Neural progenitor cell (in vitro differentiated cells): ENCODE data around the gene TLE3.

Experiments used
- EZH2 ChIP-seq: fragments of 200-600 bp; sonication (generic); IDR thresholded peaks from 2 replicates; pipeline ENCODE4 v1.6.1; 2017; ENCODE audit warnings: antibody characterized with exemption, mild to moderate bottlenecking, moderate library complexity
- EZH2phosphoT487 ChIP-seq: fragments of 200-600 bp; sonication (generic); IDR thresholded peaks from 2 replicates; pipeline ENCODE4 v1.6.1; 2017; ENCODE audit warnings: antibody characterized with exemption
- TF ChIP-seq, protein P1 (sequence below): fragments of 200-600 bp; sonication (generic); IDR thresholded peaks from 2 replicates; pipeline ENCODE4 v1.5.1; 2017; ENCODE audit warnings: antibody characterized with exemption, mild to moderate bottlenecking

DNA sequence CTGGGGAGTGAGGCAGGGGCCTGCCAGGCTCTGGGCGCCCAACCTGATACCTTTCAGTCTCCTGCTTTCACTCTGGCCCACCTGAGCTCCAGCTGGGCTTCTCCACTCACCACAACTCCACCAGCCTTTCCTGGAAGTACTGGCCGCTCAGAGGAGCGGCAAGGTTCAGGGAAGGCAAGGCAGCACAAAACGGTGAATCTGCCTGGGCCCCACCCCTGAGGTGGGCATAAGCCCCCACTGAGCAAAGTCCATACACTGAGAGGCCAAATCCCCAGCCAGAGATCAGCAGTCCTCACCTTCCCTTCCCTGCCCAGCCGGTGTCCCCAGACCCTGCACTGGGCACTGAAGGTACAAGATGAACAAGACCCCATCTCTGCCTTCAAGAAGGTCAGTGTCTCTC lies 70.7 kb downstream of the TLE3 start:
- TF ChIP-seq, protein P1, sequence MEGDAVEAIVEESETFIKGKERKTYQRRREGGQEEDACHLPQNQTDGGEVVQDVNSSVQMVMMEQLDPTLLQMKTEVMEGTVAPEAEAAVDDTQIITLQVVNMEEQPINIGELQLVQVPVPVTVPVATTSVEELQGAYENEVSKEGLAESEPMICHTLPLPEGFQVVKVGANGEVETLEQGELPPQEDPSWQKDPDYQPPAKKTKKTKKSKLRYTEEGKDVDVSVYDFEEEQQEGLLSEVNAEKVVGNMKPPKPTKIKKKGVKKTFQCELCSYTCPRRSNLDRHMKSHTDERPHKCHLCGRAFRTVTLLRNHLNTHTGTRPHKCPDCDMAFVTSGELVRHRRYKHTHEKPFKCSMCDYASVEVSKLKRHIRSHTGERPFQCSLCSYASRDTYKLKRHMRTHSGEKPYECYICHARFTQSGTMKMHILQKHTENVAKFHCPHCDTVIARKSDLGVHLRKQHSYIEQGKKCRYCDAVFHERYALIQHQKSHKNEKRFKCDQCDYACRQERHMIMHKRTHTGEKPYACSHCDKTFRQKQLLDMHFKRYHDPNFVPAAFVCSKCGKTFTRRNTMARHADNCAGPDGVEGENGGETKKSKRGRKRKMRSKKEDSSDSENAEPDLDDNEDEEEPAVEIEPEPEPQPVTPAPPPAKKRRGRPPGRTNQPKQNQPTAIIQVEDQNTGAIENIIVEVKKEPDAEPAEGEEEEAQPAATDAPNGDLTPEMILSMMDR, result no peak
- TF ChIP-seq EZH2, result no peak
- TF ChIP-seq EZH2phosphoT487, result no peak
